H9 (cell line): ENCODE results near the gene ESX1. TPM values are rescaled to one million over a fixed set of nuclear protein-coding genes. Genes with fewer than 3 reads are reported as not detected.

ENCODE experiments used
- DNase-seq: peaks from one replicate; pipeline ENCODE4 v3.0.0-alpha.2; 2017
- H2AFZ ChIP-seq: one replicate; pipeline ENCODE4 v1.6.1; 2013; ENCODE audit warnings: mild to moderate bottlenecking, low read length, control low read depth, moderate library complexity
- H2AK5ac ChIP-seq: 2 replicates; pipeline ENCODE4 v1.6.1; 2013; ENCODE audit warnings: low read length, control low read depth, mixed read lengths; ENCODE audit not compliant: insufficient read length
- H2BK120ac ChIP-seq: one replicate; pipeline ENCODE4 v1.6.1; 2013; ENCODE audit warnings: low read depth, mild to moderate bottlenecking, low read length, control low read depth, inconsistent platforms; ENCODE audit not compliant: poor library complexity, severe bottlenecking
- H2BK12ac ChIP-seq: 2 replicates; pipeline ENCODE4 v1.6.1; 2013; ENCODE audit warnings: low read length, control low read depth, mixed read lengths, low read depth; ENCODE audit not compliant: insufficient read length
- H2BK15ac ChIP-seq: 2 replicates; pipeline ENCODE4 v1.6.1; 2013; ENCODE audit warnings: low read depth, low read length, control low read depth
- H2BK20ac ChIP-seq: one replicate; pipeline ENCODE4 v1.6.1; 2013; ENCODE audit warnings: low read depth, mild to moderate bottlenecking, low read length, control low read depth, inconsistent platforms; ENCODE audit not compliant: poor library complexity, severe bottlenecking
- H2BK5ac ChIP-seq: 2 replicates; pipeline ENCODE4 v1.6.1; 2013; ENCODE audit warnings: low read length, control low read depth, mixed read lengths; ENCODE audit not compliant: insufficient read length
- H3K14ac ChIP-seq: 2 replicates; pipeline ENCODE4 v1.6.1; 2013; ENCODE audit warnings: low read length, control low read depth; ENCODE audit not compliant: insufficient read depth
- H3K18ac ChIP-seq: 2 replicates; pipeline ENCODE4 v1.6.1; 2013; ENCODE audit warnings: low read depth, mild to moderate bottlenecking, mixed read lengths, low read length, control low read depth; ENCODE audit not compliant: insufficient read length
- H3K23ac ChIP-seq: 2 replicates; pipeline ENCODE4 v1.6.1; 2013; ENCODE audit warnings: low read length, control low read depth, mixed read lengths, low read depth; ENCODE audit not compliant: insufficient read length
- H3K23me2 ChIP-seq: 2 replicates; pipeline ENCODE4 v1.6.1; 2013; ENCODE audit warnings: low read depth, mild to moderate bottlenecking, mixed read lengths, low read length, control low read depth; ENCODE audit not compliant: insufficient read length, poor library complexity, severe bottlenecking
- H3K27ac ChIP-seq: 2 replicates; pipeline ENCODE4 v1.5.1; 2013; ENCODE audit warnings: low read length, control low read depth, mixed read lengths, low read depth; ENCODE audit not compliant: insufficient read length
- H3K27me3 ChIP-seq: 2 replicates; pipeline ENCODE4 v1.6.1; 2013; ENCODE audit warnings: low read length, control low read depth, inconsistent platforms; ENCODE audit not compliant: insufficient read depth
- H3K4ac ChIP-seq: 2 replicates; pipeline ENCODE4 v1.6.1; 2013; ENCODE audit warnings: low read depth, mild to moderate bottlenecking, control low read depth, inconsistent platforms, low read length, moderate library complexity
- H3K4me1 ChIP-seq: 2 replicates; pipeline ENCODE4 v1.6.1; 2013; ENCODE audit warnings: low read length, control low read depth, inconsistent platforms; ENCODE audit not compliant: insufficient read depth
- H3K4me2 ChIP-seq: 2 replicates; pipeline ENCODE4 v1.6.1; 2013; ENCODE audit warnings: low read length, control low read depth, mixed read lengths; ENCODE audit not compliant: insufficient read length, insufficient read depth
- H3K56ac ChIP-seq: 2 replicates; pipeline ENCODE4 v1.6.1; 2013; ENCODE audit warnings: low read depth, mild to moderate bottlenecking, mixed read lengths, low read length, control low read depth; ENCODE audit not compliant: insufficient read length
- H3K79me1 ChIP-seq: 2 replicates; pipeline ENCODE4 v1.6.1; 2013; ENCODE audit warnings: low read depth, mild to moderate bottlenecking, moderate library complexity, low read length, control low read depth, inconsistent platforms; ENCODE audit not compliant: insufficient read depth, poor library complexity, severe bottlenecking
- H3K79me2 ChIP-seq: 2 replicates; pipeline ENCODE4 v1.6.1; 2013; ENCODE audit warnings: low read length, control low read depth, inconsistent platforms; ENCODE audit not compliant: insufficient read depth
- H3K9ac ChIP-seq: 2 replicates; pipeline ENCODE4 v1.6.1; 2013; ENCODE audit warnings: low read length, control low read depth, mixed read lengths; ENCODE audit not compliant: insufficient read length; ENCODE audit errors: extremely low read depth
- H3K9me3 ChIP-seq: one replicate; pipeline ENCODE4 v1.6.1; 2013; ENCODE audit warnings: low read depth, low read length, inconsistent platforms; ENCODE audit not compliant: control insufficient read depth
- H3T11ph ChIP-seq: one replicate; pipeline ENCODE4 v1.6.1; 2013; ENCODE audit warnings: mild to moderate bottlenecking, low read length, control low read depth, inconsistent platforms
- H4K20me1 ChIP-seq: one replicate; pipeline ENCODE4 v1.6.1; 2013; ENCODE audit not compliant: control insufficient read depth, insufficient read length, insufficient read depth
- H4K5ac ChIP-seq: 2 replicates; pipeline ENCODE4 v1.6.1; 2013; ENCODE audit warnings: low read depth, mild to moderate bottlenecking, mixed read lengths, low read length, control low read depth; ENCODE audit not compliant: insufficient read length
- H4K8ac ChIP-seq: replicated peaks from 2 replicates; pipeline ENCODE4 v1.6.1; 2013; ENCODE audit warnings: low read length, control low read depth, mixed read lengths, low read depth; ENCODE audit not compliant: insufficient read length
- H4K91ac ChIP-seq: 2 replicates; pipeline ENCODE4 v1.6.1; 2013; ENCODE audit warnings: low read depth, mild to moderate bottlenecking, moderate library complexity, mixed read lengths, low read length, control low read depth; ENCODE audit not compliant: insufficient read length
- H3K27ac Mint-ChIP-seq, 3 experiments: 2 replicates in 2 of 3; 3 replicates in 1 of 3; pipeline ENCODE4 v1.8.0; 2020 to 2021; ENCODE audit warnings: mixed read lengths in 3 of 3, mild to moderate bottlenecking in 1 of 3, moderate library complexity in 1 of 3
- H3K27me3 Mint-ChIP-seq: 2 replicates; pipeline ENCODE4 v1.8.0; 2021; ENCODE audit warnings: low read depth, mild to moderate bottlenecking, moderate library complexity, mixed read lengths
- H3K36me3 Mint-ChIP-seq, 3 experiments: 2 replicates in 2 of 3; 3 replicates in 1 of 3; pipeline ENCODE4 v1.8.0; 2020 to 2021; ENCODE audit warnings: low read depth in 3 of 3, mixed read lengths in 3 of 3; ENCODE audit not compliant: insufficient read depth in 1 of 3
- H3K4me1 Mint-ChIP-seq, 2 experiments: 2 replicates each; pipeline ENCODE4 v1.8.0; 2020; ENCODE audit warnings: mixed read lengths in 2 of 2
- H3K4me3 Mint-ChIP-seq, 2 experiments: 2 replicates in 1 of 2; 3 replicates in 1 of 2; pipeline ENCODE4 v1.8.0; 2020 to 2021; ENCODE audit warnings: mild to moderate bottlenecking in 2 of 2, mixed read lengths in 2 of 2, moderate library complexity in 1 of 2
- H3K9me3 Mint-ChIP-seq, 2 experiments: 2 replicates in 1 of 2; 3 replicates in 1 of 2; pipeline ENCODE4 v1.8.0; 2020; ENCODE audit warnings: mild to moderate bottlenecking in 2 of 2, mixed read lengths in 2 of 2, moderate library complexity in 1 of 2
- WGBS: extraction: QIAGEN DNeasy Blood & Tissue Kit; methylation state at CpG from one replicate; pipeline ENCODE4 v1.1.7; 2013; ENCODE audit warnings: missing lambda C conversion rate, low lambda C conversion rate, mixed read lengths; ENCODE audit not compliant: insufficient read length; ENCODE audit errors: extremely low coverage; 5-methylcytosine and 5-hydroxymethylcytosine counted together
- total RNA-seq: library from RNA; stranded (reverse); gene quantifications from 2 replicates; pipeline ENCODE4 v1.2.1, GENCODE V29; 2021
- TF ChIP-seq, protein P1 (sequence below): fragments of 200-600 bp; sonication (generic); conservative IDR thresholded peaks from 3 replicates; pipeline ENCODE4 v1.8.0; 2021; ENCODE audit warnings: antibody characterized with exemption, mild to moderate bottlenecking

The ESX1 gene
- total RNA-seq, 1 experiment from 2014 or later = not detected

DNA sequence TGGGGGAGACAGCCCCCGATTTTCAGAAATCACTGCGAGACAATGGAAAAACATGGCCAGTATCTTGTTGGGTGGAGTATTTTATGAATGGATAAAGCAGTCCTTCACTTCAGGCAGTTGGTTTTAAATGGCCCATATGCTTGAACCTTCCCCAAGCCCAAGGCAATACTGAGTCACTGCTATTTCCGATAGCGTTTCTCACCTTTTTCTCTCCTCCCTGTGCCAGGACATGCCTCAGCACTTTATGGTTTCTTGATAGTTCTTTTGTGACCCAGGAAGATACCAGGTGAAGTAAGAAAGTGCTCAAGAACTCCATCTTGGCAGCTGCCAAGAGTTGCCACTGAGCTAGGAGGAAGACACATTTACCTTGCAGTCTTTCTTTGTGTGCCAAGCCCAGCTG lies 26.8 kb upstream of the ESX1 start:
- Histone ChIP-seq H4K5ac (no peak overlapping the region), H2BK12ac (no peak overlapping the region), H2AFZ (no peak overlapping the region), H2BK120ac (no peak overlapping the region), H4K20me1 (no peaks in the 10 kb centered on the region), H2BK20ac (no peak overlapping the region), H3K79me1 (no peaks in the 10 kb centered on the region), H3K18ac (no peak overlapping the region), H3K9ac (no peak overlapping the region), H2BK5ac (no peak overlapping the region), H3K4ac (no peak overlapping the region), H3K14ac (no peak overlapping the region), H3T11ph (no peak overlapping the region), H4K91ac (no peak overlapping the region), H2AK5ac (no peak overlapping the region), H3K27me3 (no peaks in the 10 kb centered on the region), H3K23ac (no peak overlapping the region), H3K9me3 (peaks cover 16% of the 10 kb centered on the region), H3K4me1 (no peaks in the 10 kb centered on the region), H4K8ac (no peak overlapping the region), H3K79me2 (no peaks in the 10 kb centered on the region), H3K4me2 (no peak overlapping the region), H2BK15ac (no peak overlapping the region), H3K27ac (no peak overlapping the region), H3K56ac (no peak overlapping the region), H3K23me2 (no peaks in the 10 kb centered on the region)
- Mint-ChIP-seq H3K27me3 (peaks cover 4% of the 10 kb centered on the region), H3K4me3 (no peak overlapping the region), H3K27ac (no peak overlapping the region), H3K36me3 (no peaks in the 10 kb centered on the region), H3K4me1 (peaks cover 8 to 11% of the 10 kb centered on the region in 2 experiments; a peak in 3 of 4 replicates), H3K9me3 (peaks cover 0 to 60% of the 10 kb centered on the region in 2 experiments; a peak in 2 of 5 replicates)
- TF ChIP-seq, protein P1, sequence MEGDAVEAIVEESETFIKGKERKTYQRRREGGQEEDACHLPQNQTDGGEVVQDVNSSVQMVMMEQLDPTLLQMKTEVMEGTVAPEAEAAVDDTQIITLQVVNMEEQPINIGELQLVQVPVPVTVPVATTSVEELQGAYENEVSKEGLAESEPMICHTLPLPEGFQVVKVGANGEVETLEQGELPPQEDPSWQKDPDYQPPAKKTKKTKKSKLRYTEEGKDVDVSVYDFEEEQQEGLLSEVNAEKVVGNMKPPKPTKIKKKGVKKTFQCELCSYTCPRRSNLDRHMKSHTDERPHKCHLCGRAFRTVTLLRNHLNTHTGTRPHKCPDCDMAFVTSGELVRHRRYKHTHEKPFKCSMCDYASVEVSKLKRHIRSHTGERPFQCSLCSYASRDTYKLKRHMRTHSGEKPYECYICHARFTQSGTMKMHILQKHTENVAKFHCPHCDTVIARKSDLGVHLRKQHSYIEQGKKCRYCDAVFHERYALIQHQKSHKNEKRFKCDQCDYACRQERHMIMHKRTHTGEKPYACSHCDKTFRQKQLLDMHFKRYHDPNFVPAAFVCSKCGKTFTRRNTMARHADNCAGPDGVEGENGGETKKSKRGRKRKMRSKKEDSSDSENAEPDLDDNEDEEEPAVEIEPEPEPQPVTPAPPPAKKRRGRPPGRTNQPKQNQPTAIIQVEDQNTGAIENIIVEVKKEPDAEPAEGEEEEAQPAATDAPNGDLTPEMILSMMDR = no peak
- WGBS = no CpG with 5 or more reads among the region's 4 CpGs
- no peak for DNase-seq
